Esophagus muscularis mucosa (tissue), 4 donors: Measurements from ENCODE around the gene ANKRD44.

ENCODE experiments used
- CTCF ChIP-seq, 3 experiments: fragments of 200-600 bp in 2 of 3; fragments of 450-650 bp in 1 of 3; sonication (generic) in 2 of 3; IDR thresholded peaks; one replicate each; pipeline ENCODE4 v1.5.1; 2017 to 2019; ENCODE audit warnings: antibody characterized with exemption in 3 of 3, mild to moderate bottlenecking in 2 of 3, moderate library complexity in 1 of 3
- EP300 ChIP-seq: sonication (generic); formaldehyde crosslinking; IDR thresholded peaks from one replicate; pipeline ENCODE4 v1.6.1; 2017; ENCODE audit warnings: antibody characterized with exemption
- POLR2A ChIP-seq: fragments of 450-650 bp; IDR thresholded peaks from one replicate; pipeline ENCODE4 v1.6.1; 2017; ENCODE audit warnings: antibody characterized with exemption, moderate library complexity, mild to moderate bottlenecking, low read depth
- POLR2AphosphoS5 ChIP-seq, 2 donors: sonication (generic); formaldehyde crosslinking; IDR thresholded peaks; one replicate each; pipeline ENCODE4 v1.6.1; 2017; ENCODE audit warnings: antibody characterized with exemption in 2 of 2

GRCh38 chr2:197148401-197148800, 162.2 kb downstream of the ANKRD44 start:
- TF ChIP-seq CTCF (IDR thresholded peaks at IDR 0.05) = no peak
- no peak for TF ChIP-seq POLR2A
- no peak for TF ChIP-seq POLR2AphosphoS5 (IDR thresholded peaks at IDR 0.05)
- TF ChIP-seq EP300 = no peak
